Breast epithelium (tissue), 4 donors: ENCODE measurements around the gene ZNF579. TPM values are rescaled to one million over a fixed set of nuclear protein-coding genes. Genes with fewer than 3 reads are reported as not detected.
A peak's percentile ranks its signal among the peaks of the same experiment; 100 is the strongest.

ENCODE experiments used
- DNase-seq, 2 donors: peaks; one replicate each; pipeline ENCODE4 v3.0.0-alpha.2; 2019; ENCODE audit warnings: low spot score in 2 of 2
- H3K27ac ChIP-seq, 2 donors: fragments of 200-600 bp; sonication (generic) in 1 of 2; one replicate each; pipeline ENCODE4 v1.5.1; 2016 to 2019; ENCODE audit warnings: mild to moderate bottlenecking in 1 of 2
- H3K27me3 ChIP-seq, 2 donors: fragments of 200-600 bp; sonication (generic) in 1 of 2; one replicate each; pipeline versions ENCODE4 v1.5.1 to v1.6.0; 2017 to 2019; ENCODE audit warnings: control low read depth in 1 of 2, mild to moderate bottlenecking in 1 of 2
- H3K36me3 ChIP-seq: fragments of 200-600 bp; one replicate; pipeline ENCODE4 v1.5.1; 2019
- H3K4me1 ChIP-seq, 2 donors: fragments of 200-600 bp; sonication (generic); one replicate each; pipeline ENCODE4 v1.5.1; 2016 to 2019; ENCODE audit warnings: control low read depth in 1 of 2
- H3K4me3 ChIP-seq, 3 donors: fragments of 200-600 bp; sonication (generic); 1 replicate in 2 of 3; 2 replicates in 1 of 3; pipeline ENCODE4 v1.5.1; 2016 to 2019; ENCODE audit warnings: mild to moderate bottlenecking in 3 of 3, moderate library complexity in 2 of 3
- H3K9me3 ChIP-seq, 2 donors: fragments of 200-600 bp; sonication (generic) in 1 of 2; one replicate each; pipeline ENCODE4 v1.5.1; 2016 to 2019; ENCODE audit warnings: control low read depth in 1 of 2
- POLR2A ChIP-seq: fragments of 450-650 bp; IDR thresholded peaks from one replicate; pipeline ENCODE4 v1.6.1; 2016; ENCODE audit warnings: antibody characterized with exemption, mild to moderate bottlenecking, moderate library complexity
- POLR2AphosphoS5 ChIP-seq, 3 donors: sonication (generic); formaldehyde crosslinking; IDR thresholded peaks; one replicate each; pipeline ENCODE4 v1.6.1; 2017; ENCODE audit warnings: antibody characterized with exemption in 3 of 3
- intact Hi-C: fragments of 100-400 bp; cut with DNase I; formaldehyde crosslinking; loops from one replicate; pipeline ENCODE4 v1.15.1; 2023; ENCODE audit warnings: low total_unique reads
- total RNA-seq, 3 donors: library from RNA; depleted of rRNA; stranded (reverse); fragments of >200 nt; gene quantifications; one replicate each; pipeline ENCODE4 v1.1.0, GENCODE V29; 2016
- TF ChIP-seq, protein P1 (sequence below), 3 donors: fragments of 450-650 bp; IDR thresholded peaks; one replicate each; pipeline ENCODE4 v1.5.1; 2016 to 2017; ENCODE audit warnings: antibody characterized with exemption in 3 of 3, mild to moderate bottlenecking in 3 of 3, moderate library complexity in 3 of 3

ZNF579 gene
- total RNA-seq, 3 donors from 2014 or later, result 1.6 to 2.3 (median 1.6) TPM

GRCh38 chr19:55611983-55612645, 31.5 kb upstream of the ZNF579 start:
- TF ChIP-seq, protein P1, sequence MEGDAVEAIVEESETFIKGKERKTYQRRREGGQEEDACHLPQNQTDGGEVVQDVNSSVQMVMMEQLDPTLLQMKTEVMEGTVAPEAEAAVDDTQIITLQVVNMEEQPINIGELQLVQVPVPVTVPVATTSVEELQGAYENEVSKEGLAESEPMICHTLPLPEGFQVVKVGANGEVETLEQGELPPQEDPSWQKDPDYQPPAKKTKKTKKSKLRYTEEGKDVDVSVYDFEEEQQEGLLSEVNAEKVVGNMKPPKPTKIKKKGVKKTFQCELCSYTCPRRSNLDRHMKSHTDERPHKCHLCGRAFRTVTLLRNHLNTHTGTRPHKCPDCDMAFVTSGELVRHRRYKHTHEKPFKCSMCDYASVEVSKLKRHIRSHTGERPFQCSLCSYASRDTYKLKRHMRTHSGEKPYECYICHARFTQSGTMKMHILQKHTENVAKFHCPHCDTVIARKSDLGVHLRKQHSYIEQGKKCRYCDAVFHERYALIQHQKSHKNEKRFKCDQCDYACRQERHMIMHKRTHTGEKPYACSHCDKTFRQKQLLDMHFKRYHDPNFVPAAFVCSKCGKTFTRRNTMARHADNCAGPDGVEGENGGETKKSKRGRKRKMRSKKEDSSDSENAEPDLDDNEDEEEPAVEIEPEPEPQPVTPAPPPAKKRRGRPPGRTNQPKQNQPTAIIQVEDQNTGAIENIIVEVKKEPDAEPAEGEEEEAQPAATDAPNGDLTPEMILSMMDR (IDR thresholded peaks at IDR 0.05), result no peak
- TF ChIP-seq POLR2A (no peak), POLR2AphosphoS5 (IDR thresholded peaks at IDR 0.05) (no peak)
- Histone ChIP-seq H3K27me3 (no peaks in the 10 kb centered on the region), H3K4me1 (no peaks in the 10 kb centered on the region), H3K9me3 (no peaks in the 10 kb centered on the region), H3K4me3 (no peak overlapping the region), H3K36me3 (peaks cover 22% of the 10 kb centered on the region), H3K27ac (no peak overlapping the region)
- DNase-seq, result no peak
- intact Hi-C loops, result no loop called here

DNA sequence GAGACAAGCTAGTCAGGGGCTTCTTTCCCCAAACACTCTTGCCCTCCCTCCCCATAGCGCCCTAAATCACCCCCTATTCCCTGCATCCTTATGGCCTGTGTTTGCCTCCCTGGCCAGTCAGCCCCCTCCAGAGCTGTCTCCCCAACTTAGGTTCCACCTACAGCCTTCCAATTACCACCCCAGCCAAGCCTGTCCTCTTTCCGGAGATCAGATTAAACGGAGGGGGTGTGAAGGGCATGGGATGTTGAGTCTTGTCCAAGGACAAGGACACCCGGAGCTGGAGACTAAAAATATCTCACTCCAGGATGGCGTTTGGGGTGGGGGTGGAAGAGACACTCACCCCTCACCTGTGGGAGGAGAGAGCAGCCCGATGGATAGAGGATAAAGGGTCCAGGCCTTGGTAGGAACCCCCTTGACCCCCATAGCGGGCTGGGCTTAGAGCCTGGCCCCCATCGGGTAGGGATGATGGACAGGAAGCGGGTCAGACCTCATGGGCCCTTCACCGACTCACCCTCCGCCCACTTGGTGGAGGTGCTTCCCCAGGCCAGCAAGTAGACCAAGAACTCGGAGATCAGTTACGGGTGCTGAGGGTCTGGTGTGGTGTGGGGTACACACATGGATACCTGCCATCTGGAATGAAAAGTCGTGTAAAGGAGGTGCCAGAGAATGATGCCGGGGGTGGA, 30.8 kb upstream of the ZNF579 start:
- Histone ChIP-seq H3K27me3 (no peaks in the 10 kb centered on the region), H3K36me3 (peaks cover 22% of the 10 kb centered on the region), H3K4me3 (no peak overlapping the region), H3K27ac (no peak overlapping the region), H3K9me3 (no peaks in the 10 kb centered on the region), H3K4me1 (peaks cover 0 to 5% of the 10 kb centered on the region in 2 donors)
- intact Hi-C loops, result no loop called here
- no peak for DNase-seq
- TF ChIP-seq, protein P1 (IDR thresholded peaks at IDR 0.05), result no peak
- TF ChIP-seq POLR2A, result no peak

- intact Hi-C loops, result no loop called here
- Histone ChIP-seq H3K27ac (no peak overlapping the region), H3K9me3 (no peaks in the 10 kb centered on the region), H3K36me3 (peaks cover 5% of the 10 kb centered on the region), H3K4me3 (no peak overlapping the region), H3K4me1 (peaks cover 0 to 6% of the 10 kb centered on the region in 2 donors), H3K27me3 (no peaks in the 10 kb centered on the region)
- TF ChIP-seq POLR2A (no peak), POLR2AphosphoS5 (IDR thresholded peaks at IDR 0.05) (no peak)
- TF ChIP-seq, protein P1 (IDR thresholded peaks at IDR 0.05), result no peak
- DNase-seq, result no peak
These were observed 28.7 kb upstream of the ZNF579 start for GRCh38 chr19:55609326-55609725.

DNA sequence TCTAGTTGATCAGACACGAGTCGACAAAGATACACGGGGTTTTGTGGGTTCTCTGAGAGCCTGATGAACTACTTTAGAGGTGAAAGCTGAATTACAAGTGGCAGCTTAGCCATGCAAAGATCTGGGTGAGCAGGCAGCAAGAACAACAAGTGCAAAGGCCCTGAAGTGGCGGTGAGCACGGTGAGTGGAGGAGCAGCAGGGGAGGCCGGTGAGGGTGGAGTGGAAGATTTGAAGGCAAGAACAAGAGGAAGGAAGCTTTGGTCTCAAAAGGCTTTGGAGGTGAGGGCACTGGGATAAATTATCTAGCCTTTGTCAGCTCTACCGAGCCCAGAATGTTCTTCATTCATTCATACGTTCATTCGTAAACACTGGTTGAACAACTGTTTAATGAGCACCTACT, 26.2 kb upstream of the ZNF579 start:
- no peaks in the 10 kb centered on the region for H3K27me3 ChIP-seq
- peak overlapping the region in 2 of 3 donors; percentile 88 to 91 for H3K4me3 ChIP-seq
- H3K9me3 ChIP-seq, result no peaks in the 10 kb centered on the region
- TF ChIP-seq POLR2A (no peak), POLR2AphosphoS5 (IDR thresholded peaks at IDR 0.05) (no peak)
- TF ChIP-seq, protein P1 (IDR thresholded peaks at IDR 0.05), result no peak
- intact Hi-C loops, result no loop called here
- H3K36me3 ChIP-seq, result no peaks in the 10 kb centered on the region
- peaks cover 0 to 6% of the 10 kb centered on the region in 2 donors for H3K4me1 ChIP-seq
- DNase-seq, result no peak
- peak overlapping the region; percentile 93 to 98 for H3K27ac ChIP-seq

- TF ChIP-seq POLR2AphosphoS5 (IDR thresholded peaks at IDR 0.05), result no peak
- TF ChIP-seq, protein P1 (IDR thresholded peaks at IDR 0.05), result no peak
- no peak for TF ChIP-seq POLR2A
- peaks cover 0 to 6% of the 10 kb centered on the region in 2 donors for H3K4me1 ChIP-seq
- intact Hi-C loops, result no loop called here
- H3K9me3 ChIP-seq, result no peaks in the 10 kb centered on the region
- H3K4me3 ChIP-seq, result peak overlapping the region; percentile 88 to 91 (median 91)
- H3K36me3 ChIP-seq, result no peaks in the 10 kb centered on the region
- H3K27ac ChIP-seq, result peak overlapping the region; percentile 93 to 98
- H3K27me3 ChIP-seq, result no peaks in the 10 kb centered on the region
- DNase-seq, result no peak
These were observed 25.8 kb upstream of the ZNF579 start for GRCh38 chr19:55606471-55606787.
